DMS 273 treated with DMSO at 0.1 percent for 48 hours (cell line): ENCODE measurements around the gene EEPD1.
A peak's percentile ranks its signal among the peaks of the same experiment; 100 is the strongest.

Experiments
- DNase-seq: peaks from one replicate; lab custom pipeline; 2025; lab: John Stamatoyannopoulos, UW

EEPD1 gene

DNA sequence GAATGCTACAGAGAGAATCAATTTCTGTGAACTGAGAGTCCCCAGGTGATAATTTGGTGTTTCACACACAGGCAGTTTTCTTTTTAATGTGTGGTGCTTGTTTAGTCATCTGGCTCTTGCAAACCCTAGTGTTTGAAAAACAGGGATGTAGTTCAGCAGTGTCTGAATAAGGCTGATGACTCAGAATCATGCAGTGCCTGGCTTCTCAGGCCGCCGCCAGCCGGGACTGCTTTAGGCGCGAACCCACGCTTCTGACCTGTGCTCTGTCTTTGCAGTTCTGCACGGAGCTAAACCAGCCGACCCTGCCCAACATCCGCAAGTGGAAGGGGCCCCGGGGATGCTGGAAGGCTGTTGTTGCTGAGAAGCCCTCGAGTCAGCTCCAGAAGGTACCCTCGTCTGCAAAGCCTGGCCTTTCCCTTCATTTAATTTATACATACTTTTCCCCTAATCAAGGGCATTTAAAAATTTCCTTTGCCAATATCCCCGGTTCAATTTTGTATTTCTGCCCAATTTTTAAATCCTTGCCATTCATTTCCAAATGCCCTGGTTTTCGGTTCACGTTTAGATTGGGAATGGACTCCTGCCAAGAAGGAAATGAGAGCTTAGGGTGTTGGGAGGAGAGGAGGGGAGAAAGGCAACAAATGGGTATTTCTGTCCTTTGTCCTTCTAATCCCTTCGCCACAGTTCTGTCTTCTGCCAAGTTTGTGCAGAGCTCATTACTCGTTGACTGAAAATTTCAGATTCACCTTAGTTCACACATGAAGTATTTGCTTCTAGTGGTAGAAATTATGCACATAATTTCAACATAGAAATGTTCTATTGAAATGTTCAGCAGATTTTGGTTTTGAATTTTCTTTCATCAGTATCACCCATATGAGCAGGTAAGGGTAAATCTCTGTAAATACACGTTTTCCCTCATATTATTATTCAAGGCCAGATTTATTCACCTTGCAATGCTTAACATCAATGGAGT, 128.1 kb downstream of the EEPD1 start:
- no peak for DNase-seq

DNA sequence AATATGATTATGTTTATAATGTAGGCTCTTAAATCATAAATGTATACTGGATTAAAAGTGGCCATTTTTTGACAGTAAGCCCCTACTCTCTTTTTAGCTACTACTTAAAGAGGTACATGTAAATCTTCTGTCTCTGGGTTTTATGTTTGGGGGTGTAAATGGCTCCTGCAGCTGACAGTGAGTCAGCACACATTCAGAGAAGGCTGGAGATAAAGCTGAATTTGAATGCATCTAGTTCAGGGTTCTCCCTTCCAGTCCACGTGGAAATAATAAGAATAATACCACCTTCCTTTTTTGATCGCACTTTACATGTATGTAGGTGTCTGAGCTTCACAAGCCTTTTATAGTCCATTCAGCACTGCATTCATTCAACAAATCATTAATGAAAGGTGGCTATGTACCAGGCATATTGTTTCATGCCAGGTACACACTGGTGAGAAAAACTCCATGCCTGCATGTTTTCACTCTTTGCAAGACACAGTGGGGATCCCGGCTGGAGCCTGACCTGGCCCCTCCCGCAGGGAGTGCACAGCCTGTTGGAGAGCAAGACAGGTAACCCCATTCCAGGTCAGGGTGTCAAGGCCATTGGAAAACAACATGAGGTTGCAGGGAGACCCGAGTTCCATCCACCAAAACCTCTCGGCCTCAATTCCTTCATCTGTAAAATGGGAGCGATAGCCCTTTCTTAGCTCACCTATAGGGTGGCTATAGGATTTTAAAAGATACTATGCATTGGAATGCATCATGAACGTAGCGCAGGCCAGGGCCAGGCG, 129.1 kb downstream of the EEPD1 start:
- DNase-seq, result no peak

DNA sequence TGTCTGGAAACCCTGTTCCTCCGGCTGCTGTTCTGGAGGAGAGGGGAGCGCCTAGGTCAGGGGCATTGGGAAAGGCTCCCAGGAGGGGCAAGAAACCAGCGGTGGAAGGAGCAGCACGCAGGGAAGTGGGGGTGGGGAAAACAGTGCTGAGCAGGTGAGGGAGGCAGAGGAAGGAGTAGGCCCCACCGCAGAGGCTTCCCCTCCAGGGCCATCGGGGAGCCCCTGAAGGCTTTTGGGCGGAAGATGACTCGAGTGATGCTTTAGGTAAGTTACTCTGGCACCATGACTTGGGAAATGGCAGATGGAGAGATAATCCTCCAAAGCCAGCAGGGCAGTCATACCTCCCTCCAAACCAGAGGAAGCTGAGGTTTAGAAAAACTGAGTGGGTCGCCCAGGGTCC, 130.1 kb downstream of the EEPD1 start:
- no peak for DNase-seq

DNA sequence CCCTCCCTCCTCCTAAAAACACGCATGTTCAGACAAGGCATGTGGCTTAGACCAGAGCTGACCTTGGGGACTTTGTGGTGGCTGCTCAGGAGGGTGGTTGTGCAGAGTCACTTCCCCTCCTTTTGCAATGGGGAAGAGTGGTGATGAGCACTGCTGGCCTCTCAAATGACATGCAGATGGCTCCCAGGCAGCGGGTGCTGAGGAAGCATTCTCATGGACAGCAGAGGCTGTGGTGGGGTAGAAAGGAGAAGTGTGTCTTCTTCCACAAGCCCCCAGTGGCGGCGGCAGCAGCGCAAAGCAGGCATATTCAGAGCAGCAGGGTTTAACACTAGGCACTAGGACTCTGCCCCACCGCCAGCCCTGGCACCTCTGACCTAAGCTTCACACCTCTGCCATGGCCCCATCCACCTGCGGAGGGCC, 130.7 kb downstream of the EEPD1 start:
- DNase-seq, result no peak

DNA sequence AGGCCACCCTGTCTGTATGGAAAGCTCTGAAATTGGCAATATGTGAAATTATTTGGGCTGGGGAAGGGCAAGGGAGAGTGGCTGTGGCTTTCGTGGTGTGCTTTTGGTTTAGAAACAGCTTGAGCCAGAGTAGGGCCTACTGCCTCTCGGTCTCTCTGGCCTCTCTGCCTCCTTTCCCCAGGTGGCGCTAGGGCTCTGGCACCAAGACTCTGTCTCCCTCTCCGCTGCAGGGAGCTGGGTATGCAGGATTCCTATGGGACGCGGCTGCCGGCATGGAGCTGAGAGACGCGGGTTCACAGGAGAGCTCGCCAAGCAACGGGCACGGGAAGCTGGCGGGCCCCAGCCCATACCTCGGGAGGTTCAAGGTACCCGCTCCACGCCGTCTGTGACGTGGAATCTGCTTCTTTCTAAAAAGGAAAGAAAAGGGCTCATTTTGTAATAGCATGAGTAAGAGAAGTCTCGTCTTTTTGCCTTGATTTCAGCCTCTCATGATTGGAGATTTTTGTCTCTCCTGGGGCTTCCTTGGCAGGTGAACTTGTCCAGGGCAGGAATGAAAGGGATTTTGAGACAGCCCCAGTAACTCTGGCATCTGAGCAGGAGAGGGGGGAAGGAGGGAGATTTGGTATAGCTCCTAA, 131.5 kb downstream of the EEPD1 start:
- DNase-seq, result no peak

DNA sequence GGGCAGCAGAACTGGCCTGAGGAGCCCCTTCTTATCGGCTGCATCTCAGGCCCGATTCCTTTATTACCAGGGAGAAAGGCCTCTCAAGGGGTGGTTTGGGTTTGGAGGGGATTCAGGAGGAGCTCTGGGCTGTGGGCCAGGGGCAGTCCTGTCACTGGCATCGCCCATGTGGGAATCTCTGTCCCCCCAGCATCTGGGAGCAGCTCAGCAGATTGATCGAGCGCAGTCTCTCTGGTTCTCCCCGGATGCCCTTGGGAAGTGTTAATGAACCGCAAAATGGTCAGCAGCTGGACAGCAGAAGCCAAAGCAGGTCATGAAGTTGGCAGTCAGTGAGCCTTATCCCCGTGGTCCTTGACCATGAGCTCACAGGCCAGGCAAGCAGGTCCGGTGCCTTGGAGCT, 132.2 kb downstream of the EEPD1 start:
- no peak for DNase-seq

DNA sequence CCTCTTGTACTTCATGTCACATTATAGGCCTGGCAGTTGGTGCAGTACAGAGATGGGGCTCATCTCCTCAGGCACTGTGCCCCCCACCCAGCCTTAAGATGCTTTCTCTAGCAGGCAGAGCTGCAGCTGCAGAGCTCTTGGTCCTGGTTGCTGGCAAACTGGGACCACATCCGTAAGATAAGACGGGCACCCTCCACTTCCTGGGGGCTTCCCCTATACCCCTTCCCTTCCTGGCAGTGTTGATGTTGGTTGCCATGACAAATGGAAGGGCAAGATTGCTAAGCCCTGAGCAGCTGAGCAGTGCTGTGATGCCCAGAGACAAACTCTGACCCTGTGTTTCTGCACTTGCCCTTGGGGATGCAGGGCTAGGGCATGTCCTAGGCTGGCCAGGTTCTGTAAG, 133.2 kb downstream of the EEPD1 start:
- DNase-seq, result no peak

DNA sequence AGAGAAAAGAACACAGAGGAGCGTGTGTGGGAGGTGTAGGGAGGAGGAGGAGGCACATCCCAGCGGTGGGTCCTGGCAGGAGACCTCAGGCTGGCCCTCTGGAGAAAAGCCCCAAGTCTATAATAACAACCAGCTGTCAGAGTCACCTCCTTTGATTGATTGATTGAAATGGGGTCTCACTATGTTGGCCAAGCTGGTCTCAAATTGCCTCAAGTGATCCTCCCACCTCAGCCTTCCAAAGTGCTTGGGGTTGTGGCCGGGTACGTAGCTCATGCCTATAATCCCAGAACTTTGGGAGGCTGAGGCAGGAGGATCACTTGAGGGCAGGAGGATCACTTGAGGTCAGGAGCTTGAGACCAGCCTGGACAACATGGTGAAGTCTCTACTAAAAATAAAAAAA, 133.6 kb downstream of the EEPD1 start:
- no peak for DNase-seq

DNA sequence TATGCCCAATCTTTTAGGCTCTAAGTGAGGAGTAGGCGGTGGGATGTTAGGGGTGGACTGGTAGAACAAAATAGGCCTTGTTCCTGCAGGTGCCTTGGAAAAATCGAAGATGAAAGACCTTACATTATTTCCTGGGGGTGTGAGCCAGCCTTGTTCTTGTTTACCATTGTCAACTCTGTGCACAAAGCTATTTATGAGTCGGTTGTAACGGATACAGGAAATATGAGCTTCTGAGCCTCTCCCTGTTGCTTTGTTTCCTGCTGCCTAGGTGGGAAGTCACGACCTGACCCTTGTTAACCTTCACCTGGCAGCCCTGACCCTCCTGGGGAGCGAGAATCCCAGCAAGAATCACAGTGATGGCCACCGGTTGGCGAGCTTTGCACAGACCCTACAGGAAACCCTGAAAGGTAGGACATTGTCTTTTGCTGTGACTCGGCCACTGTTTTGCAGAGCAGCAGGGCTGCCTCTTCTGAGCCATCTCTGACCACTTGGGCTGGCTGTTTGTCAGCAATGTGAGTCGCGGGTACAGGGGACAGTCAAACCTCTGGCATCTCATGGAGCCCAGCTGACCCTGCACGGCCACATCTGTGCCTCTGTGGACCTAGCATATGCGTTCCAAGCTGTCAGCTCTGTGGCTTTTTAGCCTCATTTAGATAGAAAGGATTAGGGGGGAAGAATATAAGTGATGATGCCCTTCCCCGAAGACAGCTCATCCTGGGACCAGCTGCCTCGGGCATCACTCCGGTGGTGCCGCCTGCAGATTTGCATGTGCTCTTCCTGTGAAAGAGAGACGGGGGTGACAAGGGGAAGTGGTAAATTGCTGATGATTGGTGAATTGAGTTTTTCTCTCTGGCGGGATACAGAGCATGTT, 134.6 kb downstream of the EEPD1 start:
- no peak for DNase-seq

DNA sequence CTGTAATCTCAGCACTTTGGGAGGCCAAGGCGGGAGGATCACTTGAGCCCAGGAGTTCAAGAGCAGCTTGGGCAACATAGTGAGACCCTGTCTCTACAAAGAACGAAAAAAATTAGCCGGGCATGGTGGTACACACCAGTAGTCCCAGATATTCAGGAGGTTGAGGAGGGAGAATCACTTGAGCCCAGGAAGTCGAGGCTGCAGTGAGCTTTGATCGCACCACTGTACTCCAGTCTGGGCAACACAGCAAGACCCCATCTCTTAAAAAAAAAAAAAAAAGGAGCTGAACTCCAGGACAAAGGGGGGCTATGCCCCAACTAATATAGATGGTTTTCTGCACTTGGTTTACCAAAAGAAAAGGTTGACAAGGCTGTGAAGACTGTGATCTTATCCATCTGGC, 135.4 kb downstream of the EEPD1 start:
- no peak for DNase-seq

DNA sequence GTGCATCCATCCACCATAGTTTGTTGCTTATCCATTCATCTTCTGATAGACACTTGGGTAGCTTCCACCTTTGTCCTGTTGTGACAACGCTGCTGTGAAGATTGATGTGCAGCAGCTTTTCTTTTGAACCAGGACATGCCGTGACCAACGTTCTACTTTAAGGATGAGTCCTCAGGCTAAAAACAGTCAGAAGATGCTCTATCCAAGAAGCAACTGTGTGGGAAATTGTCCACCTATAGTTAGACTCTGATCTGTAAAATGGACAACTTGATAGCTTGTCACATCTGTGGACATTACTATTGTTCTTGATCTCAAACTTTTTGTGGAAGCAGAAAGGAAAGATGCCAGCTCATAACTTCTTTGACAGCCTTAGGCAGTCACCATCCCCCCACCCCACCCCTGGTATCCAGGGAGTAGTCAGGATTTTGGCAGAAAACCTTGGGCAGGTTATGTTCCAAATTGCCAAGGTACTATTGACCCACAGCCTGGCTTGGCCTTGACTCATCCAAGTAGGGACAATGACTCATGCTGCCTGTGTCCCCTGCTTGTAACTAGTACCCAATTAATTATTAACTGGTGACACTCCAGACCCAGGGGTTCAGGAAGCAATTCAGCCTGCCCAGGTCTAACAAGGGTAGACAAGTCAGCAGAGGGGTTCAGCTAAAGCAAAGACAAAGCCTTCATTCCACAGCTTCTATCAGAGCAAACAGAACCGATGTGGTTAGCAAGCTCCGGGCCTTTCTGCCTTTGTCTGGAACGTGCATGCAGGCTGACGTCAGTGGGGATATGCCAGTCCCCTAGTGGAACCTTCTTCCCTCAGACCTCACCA, 137.0 kb downstream of the EEPD1 start:
- no peak for DNase-seq

DNA sequence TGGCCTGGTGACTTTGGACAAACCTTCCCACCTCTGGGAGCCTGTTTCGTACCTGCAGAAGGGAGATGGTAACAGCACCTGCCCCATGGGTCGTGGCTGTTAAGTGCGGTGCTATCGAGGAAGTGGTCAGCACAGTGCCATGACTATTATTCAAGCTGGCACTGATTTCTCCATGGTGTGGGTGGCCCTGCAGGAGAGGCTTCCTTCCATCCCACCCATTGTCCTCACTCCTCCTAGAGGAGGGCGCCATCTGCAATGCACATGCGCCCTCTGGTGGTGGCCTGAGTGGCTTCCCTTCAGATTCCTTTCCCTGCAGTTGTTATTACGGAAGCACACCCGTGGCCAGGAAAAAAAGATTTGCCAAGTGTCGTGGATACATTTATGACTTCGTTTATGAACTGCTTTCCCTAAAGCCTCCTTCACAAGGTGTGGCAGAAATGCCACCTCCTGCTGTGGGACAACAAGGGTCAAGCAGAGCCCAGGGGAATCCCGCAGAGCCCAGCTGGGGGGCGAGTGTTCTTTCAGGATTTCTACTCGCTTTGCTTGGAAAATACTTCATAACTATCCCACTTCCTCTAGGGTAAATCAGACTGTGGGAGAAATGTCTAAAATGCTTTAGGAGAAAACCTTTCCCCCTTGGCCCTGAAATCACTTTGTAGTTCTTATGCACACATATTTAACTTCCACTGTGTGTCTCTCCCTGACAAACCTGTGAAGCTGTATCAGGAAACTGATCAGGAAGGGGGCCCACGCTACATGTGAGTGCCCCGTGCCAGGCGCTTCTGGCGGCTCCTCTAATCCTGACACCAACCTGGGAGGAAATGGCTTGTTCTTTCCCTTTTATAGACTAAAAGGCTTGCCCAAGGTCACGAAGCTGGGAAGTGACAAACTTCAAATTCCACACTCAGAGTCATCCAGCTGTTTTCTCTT, 138.6 kb downstream of the EEPD1 start:
- DNase-seq, result peak; percentile 35

DNA sequence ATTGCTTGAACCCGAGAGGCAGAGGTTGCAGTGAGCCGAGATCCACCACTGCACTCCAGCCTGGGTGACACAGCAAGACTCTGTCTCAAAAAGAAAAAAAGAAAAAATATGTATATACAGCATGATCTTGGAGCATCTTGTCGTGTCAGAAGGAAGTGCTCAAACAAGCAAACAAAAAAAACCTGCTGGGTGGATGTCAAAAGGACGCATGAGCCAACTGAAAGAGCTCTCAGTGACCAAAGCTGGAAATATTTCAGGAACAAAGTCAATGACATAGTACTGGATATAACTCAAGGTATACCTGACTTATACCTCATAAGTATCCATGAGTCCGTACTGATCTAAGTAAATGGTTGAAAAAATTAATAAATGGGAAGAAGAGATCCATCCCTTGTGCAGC, 142.0 kb downstream of the EEPD1 start:
- DNase-seq, result no peak

DNA sequence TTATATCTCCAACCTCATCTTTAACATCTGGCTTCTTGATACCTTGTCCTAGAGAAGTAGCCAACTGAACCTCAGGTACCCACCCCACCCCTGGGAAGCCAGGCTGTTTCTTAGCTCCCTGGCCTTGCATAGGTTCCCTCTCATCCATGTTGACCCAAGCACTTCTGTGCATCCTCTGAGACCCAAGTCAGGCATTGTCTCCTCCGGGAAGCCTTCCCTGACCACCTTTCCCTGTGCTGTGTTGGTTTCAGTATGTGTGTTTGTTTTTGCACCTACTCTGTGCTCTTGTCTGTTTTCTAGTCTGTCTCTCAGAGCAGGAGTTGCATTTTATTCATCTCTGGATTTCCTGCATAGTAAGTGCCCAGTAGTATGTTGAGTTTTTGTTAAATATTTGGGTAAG, 143.2 kb downstream of the EEPD1 start:
- no peak for DNase-seq

DNA sequence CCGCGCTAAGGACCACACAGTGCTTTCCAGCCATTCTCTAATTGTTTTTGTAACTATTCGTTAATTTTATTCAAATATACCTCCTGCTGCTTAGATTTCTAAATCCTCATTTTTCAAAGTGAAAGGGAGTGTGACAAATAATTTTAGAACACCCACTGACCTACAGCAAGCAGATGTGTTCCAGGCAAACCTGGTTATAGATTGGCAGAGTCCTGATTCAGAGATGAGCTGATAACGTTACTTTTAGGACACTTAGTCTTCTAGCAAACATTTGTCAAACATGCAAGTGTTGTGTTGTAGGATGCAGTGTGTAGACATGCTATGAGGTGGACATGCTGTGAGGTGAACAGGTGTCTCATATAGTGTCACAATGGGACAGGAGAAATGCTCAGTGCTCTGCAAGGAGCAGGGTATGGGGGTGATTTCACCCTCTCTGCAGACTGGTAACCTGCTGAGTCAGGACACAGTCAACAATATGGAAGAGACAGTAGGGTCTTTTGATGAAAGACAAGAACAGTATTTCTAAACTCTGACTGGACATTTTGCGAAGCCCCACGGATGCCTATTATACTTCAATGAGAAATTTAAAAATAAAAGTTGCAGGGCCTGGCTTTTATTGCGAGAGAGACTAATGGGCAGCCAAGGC, 144.4 kb downstream of the EEPD1 start:
- DNase-seq, result no peak

DNA sequence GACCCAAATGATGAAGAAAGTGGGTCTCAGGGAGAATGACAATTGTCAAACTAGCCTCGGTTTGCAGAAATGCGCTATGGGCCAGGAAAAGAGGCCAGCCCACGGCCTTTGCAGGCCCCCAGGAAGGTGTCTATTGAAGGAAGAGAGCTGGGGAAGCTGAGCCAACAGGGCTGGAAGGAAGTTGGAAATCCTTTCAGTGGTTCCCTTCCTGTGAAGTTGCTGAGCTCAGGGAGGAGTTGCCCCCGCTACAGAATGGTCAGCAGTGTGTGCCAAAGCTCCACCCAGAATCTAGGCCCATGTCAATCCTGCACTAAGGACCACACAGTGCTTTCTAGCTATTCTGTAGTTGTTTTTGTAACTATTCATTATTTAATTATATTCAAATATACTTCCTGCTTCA, 145.1 kb downstream of the EEPD1 start:
- DNase-seq, result no peak

DNA sequence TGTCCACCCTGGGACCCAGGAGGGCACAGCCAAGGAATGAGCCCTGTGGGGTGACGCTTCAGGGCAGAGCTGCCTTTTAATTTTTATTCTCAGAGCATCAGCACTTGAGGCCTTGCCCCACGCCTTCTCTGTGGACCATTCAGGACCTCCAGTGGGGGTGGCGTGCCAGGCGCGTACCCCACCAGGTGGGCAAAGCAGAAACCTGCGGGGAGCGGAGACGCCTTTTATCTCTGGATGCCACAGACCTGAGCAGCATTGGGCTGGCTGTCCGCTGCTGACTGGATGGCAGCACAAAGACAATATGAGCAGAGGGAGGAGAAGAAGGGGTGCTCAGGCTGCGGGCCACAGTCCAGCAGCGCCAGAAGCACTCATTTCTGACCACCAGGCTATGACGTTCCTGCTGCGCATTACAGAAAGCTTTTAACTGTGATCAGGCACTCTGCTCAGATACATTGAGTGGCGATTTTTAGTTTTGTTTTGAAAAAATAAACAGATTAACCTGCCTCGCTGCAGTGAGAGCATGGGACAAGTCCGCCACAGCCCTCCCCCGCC, 146.2 kb downstream of the EEPD1 start:
- DNase-seq, result no peak

DNA sequence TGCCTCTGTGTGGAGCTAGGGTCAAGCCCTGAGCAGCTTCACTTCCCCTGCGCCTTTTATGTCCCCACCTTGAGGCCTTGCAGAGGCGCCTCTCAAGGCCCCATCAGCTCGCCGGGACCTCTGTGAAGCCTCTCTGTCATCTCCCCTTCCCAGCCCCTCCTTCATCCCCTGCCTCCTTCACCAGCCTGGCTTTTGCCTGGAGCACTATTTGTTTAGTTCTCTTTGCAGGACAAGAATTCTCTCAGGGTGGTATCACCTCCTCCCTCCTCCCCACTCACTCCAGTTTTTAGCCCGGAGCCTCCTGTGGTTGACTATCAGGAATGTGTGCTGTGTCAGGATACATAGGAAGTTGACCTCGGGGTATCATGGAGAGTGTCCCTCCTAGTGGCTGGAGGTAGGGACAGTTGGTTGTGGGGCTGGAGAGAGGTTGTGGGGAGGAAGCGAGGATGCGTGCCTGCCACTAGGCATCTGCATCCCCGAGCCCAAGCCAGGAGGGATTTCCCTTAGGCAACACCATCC, 146.8 kb downstream of the EEPD1 start:
- no peak for DNase-seq
